PC-9 (cell line): ENCODE measurements around the gene COG1. TPM values are rescaled to one million over a fixed set of nuclear protein-coding genes. Genes with fewer than 3 reads are reported as not detected.

Experiments
- BruUV-seq: library from RNA; stranded (reverse); fragments of 400-500 nt; replicated peaks from 2 replicates; lab custom pipeline; 2021; lab: Mats Ljungman, UMichigan
- CTCF ChIA-PET: fragments of 300-600 bp; sonication (Branson Sonifier 250); formaldehyde crosslinking; loops from one replicate; lab custom pipeline; 2022; ENCODE audit warnings: antibody characterized with exemption; lab: Charles Lee
- POLR2A ChIA-PET: fragments of 300-600 bp; sonication (Branson Sonifier 250); formaldehyde crosslinking; loops from one replicate; lab custom pipeline; 2022; ENCODE audit warnings: antibody characterized with exemption; ENCODE audit not compliant: unreplicated experiment; lab: Charles Lee
- DNase-seq, 2 experiments: peaks; one replicate each; pipeline versions ENCODE4 v3.0.0 to v3.0.0-alpha.2; 2015 to 2022; ENCODE audit warnings: mixed read lengths in 1 of 2
- H2AFZ ChIP-seq: fragments of 200-600 bp; sonication (generic); 2 replicates; pipeline ENCODE4 v1.8.1; 2017; ENCODE audit warnings: antibody characterized with exemption
- H3F3A ChIP-seq: fragments of 200-600 bp; sonication (generic); 2 replicates; pipeline ENCODE4 v1.8.1; 2017; ENCODE audit warnings: antibody characterized with exemption, mild to moderate bottlenecking, low read depth; ENCODE audit not compliant: insufficient read depth
- H3K27ac ChIP-seq: fragments of 200-600 bp; sonication (generic); 2 replicates; pipeline ENCODE4 v1.6.1; 2016; ENCODE audit warnings: mixed run types
- H3K27me3 ChIP-seq: fragments of 200-600 bp; sonication (generic); 2 replicates; pipeline ENCODE4 v1.6.1; 2016; ENCODE audit warnings: low read depth, mixed run types; ENCODE audit not compliant: insufficient read depth
- H3K36me3 ChIP-seq: fragments of 200-600 bp; sonication (generic); 2 replicates; pipeline ENCODE4 v1.6.1; 2016; ENCODE audit warnings: low read depth, mixed run types
- H3K4me1 ChIP-seq: fragments of 200-600 bp; sonication (generic); replicated peaks from 2 replicates; pipeline ENCODE4 v1.6.1; 2016; ENCODE audit warnings: mixed run types; ENCODE audit not compliant: insufficient read depth
- H3K4me2 ChIP-seq: fragments of 200-600 bp; sonication (generic); 2 replicates; pipeline ENCODE4 v1.6.1; 2017; ENCODE audit warnings: mixed run types
- H3K4me3 ChIP-seq: fragments of 200-600 bp; sonication (generic); 2 replicates; pipeline ENCODE4 v1.6.1; 2016; ENCODE audit warnings: mixed run types
- H3K79me2 ChIP-seq: fragments of 200-600 bp; sonication (generic); 2 replicates; pipeline ENCODE4 v1.6.1; 2017; ENCODE audit warnings: low read depth, mixed run types
- H3K9me2 ChIP-seq: fragments of 200-600 bp; sonication (generic); 2 replicates; pipeline ENCODE4 v1.8.1; 2017; ENCODE audit warnings: mild to moderate bottlenecking; ENCODE audit not compliant: insufficient read depth
- H3K9me3 ChIP-seq: fragments of 200-600 bp; sonication (generic); 2 replicates; pipeline ENCODE4 v1.8.1; 2016; ENCODE audit warnings: low read depth; ENCODE audit not compliant: insufficient read depth
- H4K20me1 ChIP-seq: fragments of 200-600 bp; sonication (generic); 2 replicates; pipeline ENCODE4 v1.8.1; 2017; ENCODE audit not compliant: insufficient read depth
- CTCF ChIP-seq: fragments of 200-600 bp; sonication (generic); conservative IDR thresholded peaks from 2 replicates; pipeline ENCODE4 v1.6.1; 2017; ENCODE audit warnings: mixed run types, antibody characterized with exemption, mild to moderate bottlenecking, moderate library complexity
- EZH2 ChIP-seq: fragments of 200-600 bp; sonication (generic); IDR thresholded peaks from 2 replicates; pipeline ENCODE4 v1.8.0; 2017; ENCODE audit warnings: antibody characterized with exemption, low read depth
- intact Hi-C: fragments of 100-400 bp; cut with micrococcal nuclease; formaldehyde crosslinking; loops from one replicate; pipeline ENCODE4 v1.10.0; 2022; ENCODE audit not compliant: unreplicated experiment
- total RNA-seq: library from RNA; stranded (reverse); gene quantifications from 2 replicates; pipeline ENCODE4 v1.2.3, GENCODE V29; 2021

Gene COG1
- total RNA-seq, 1 experiment from 2014 or later: 24.8 TPM

DNA sequence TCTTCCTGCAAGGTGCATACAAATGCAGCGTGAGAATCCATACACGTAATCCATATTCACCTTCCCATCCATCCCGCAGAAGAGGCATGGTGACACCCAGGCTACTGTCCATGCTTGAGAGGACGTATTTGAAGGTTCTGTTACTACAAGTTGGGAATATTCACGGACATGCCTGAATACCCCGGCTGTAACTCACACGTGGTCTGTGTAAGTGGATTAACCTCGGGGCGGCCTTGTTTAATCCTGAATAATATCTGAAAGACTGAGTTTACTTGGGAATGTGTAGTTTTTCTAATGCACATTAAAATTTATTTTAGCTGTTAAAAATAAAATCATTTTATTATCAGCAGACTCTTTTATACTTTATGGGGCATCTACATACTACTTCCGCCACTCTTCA lies 55.7 kb downstream of the COG1 start:
- ChIA-PET POLR2A (no interaction called here), CTCF (interaction anchor here (0.6 to 1.4 kb wide), 2 partner anchors 122 to 360 kb away, joined by 3 read pairs; no protein-coding TSS in a partner anchor)
- Histone ChIP-seq H3K27ac (no peak overlapping the region), H3F3A (no peaks in the 10 kb centered on the region), H3K36me3 (no peaks in the 10 kb centered on the region), H4K20me1 (no peaks in the 10 kb centered on the region), H2AFZ (no peak overlapping the region), H3K9me2 (no peaks in the 10 kb centered on the region), H3K9me3 (no peaks in the 10 kb centered on the region), H3K27me3 (no peaks in the 10 kb centered on the region), H3K4me1 (no peaks in the 10 kb centered on the region), H3K79me2 (no peaks in the 10 kb centered on the region), H3K4me2 (no peak overlapping the region), H3K4me3 (no peak overlapping the region)
- intact Hi-C loops: no loop called here
- no TSS peak for BruUV-seq
- TF ChIP-seq EZH2 (no peak), CTCF (no peak)
- no peak for DNase-seq

GRCh38 chr17:73249700-73250099 lies 56.8 kb downstream of the COG1 start:
- no peak for DNase-seq
- Histone ChIP-seq H3K9me2 (no peaks in the 10 kb centered on the region), H3K4me1 (no peaks in the 10 kb centered on the region), H2AFZ (no peak overlapping the region), H3K4me2 (no peak overlapping the region), H4K20me1 (no peaks in the 10 kb centered on the region), H3K27me3 (no peaks in the 10 kb centered on the region), H3K36me3 (no peaks in the 10 kb centered on the region), H3K79me2 (no peaks in the 10 kb centered on the region), H3K4me3 (no peak overlapping the region), H3K27ac (no peak overlapping the region), H3K9me3 (no peaks in the 10 kb centered on the region), H3F3A (no peaks in the 10 kb centered on the region)
- POLR2A ChIA-PET: interaction anchor here (0.7 kb wide), 1 partner anchor 35 kb away, joined by 4 read pairs; no protein-coding TSS in a partner anchor
- TF ChIP-seq EZH2 (no peak), CTCF (no peak)
- CTCF ChIA-PET: no interaction called here
- BruUV-seq: no TSS peak
- intact Hi-C loops: loop anchor here (10.0 kb wide), 1 partner anchor 925 kb away; no protein-coding TSS in a partner anchor

DNA sequence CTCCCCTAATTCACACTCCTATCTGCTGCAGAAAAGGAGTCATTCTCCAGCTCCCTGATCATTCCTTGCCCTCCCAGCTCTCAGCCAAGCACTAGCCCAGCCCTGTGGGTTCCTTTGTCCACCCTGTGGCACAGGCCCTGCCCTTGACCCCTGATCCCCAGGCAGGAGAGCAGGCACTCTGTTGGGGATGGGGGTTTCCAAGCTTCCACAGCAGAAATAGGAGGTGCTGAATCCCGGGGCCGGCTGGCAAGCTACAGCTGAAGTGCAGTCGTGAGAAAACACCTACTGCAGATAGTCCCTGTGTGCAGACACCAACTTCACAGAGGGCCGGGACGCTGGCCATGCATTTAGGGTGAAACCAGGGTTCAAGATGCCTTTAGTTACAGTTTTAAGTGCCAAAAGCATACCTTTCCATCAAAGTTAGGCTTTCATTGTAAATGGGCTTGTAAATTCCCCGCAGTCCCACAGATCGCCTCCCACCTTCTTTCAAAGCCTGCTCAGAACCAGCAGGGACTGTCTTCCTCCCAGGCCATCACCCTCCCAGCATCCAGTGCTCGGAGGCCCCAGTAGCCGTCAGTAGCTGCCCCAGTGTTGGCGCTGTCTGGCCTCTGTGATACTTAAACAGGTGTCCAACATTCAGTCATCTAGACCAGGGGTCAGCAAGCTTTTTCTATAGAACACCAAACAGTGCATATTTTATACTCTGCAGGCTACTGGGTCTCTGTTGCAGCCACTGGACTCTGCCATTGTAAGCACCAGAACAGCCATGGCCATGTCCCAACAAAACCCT lies 58.2 kb downstream of the COG1 start:
- no peak for DNase-seq
- no TSS peak for BruUV-seq
- Histone ChIP-seq H3K27me3 (no peaks in the 10 kb centered on the region), H3K9me3 (no peaks in the 10 kb centered on the region), H3K4me1 (no peaks in the 10 kb centered on the region), H4K20me1 (no peaks in the 10 kb centered on the region), H2AFZ (no peak overlapping the region), H3K79me2 (no peaks in the 10 kb centered on the region), H3K4me2 (no peak overlapping the region), H3K9me2 (no peaks in the 10 kb centered on the region), H3K27ac (no peak overlapping the region), H3F3A (no peaks in the 10 kb centered on the region), H3K36me3 (no peaks in the 10 kb centered on the region), H3K4me3 (no peak overlapping the region)
- TF ChIP-seq CTCF: no peak
- ChIA-PET CTCF (no interaction called here), POLR2A (no interaction called here)
- intact Hi-C loops: loop anchor here (10.0 kb wide), 1 partner anchor 924 kb away; no protein-coding TSS in a partner anchor
